Lung microvascular endothelial cell (primary cell): Measurements from ENCODE around the gene OPA3. TPM values are rescaled to one million over a fixed set of nuclear protein-coding genes. Genes with fewer than 3 reads are reported as not detected.

Experiments
- DNase-seq, 2 donors: peaks; one replicate each; pipeline versions ENCODE4 v3.0.0 to v3.0.0-alpha.2; 2010; ENCODE audit warnings: low read depth in 2 of 2
- total RNA-seq: library from RNA; depleted of rRNA; stranded (reverse); fragments of >200 nt; gene quantifications from 2 replicates; pipeline ENCODE4 v1.2.1, GENCODE V29; 2014

OPA3 gene
- total RNA-seq, 1 donor from 2014 or later, result 5.4 TPM

DNA sequence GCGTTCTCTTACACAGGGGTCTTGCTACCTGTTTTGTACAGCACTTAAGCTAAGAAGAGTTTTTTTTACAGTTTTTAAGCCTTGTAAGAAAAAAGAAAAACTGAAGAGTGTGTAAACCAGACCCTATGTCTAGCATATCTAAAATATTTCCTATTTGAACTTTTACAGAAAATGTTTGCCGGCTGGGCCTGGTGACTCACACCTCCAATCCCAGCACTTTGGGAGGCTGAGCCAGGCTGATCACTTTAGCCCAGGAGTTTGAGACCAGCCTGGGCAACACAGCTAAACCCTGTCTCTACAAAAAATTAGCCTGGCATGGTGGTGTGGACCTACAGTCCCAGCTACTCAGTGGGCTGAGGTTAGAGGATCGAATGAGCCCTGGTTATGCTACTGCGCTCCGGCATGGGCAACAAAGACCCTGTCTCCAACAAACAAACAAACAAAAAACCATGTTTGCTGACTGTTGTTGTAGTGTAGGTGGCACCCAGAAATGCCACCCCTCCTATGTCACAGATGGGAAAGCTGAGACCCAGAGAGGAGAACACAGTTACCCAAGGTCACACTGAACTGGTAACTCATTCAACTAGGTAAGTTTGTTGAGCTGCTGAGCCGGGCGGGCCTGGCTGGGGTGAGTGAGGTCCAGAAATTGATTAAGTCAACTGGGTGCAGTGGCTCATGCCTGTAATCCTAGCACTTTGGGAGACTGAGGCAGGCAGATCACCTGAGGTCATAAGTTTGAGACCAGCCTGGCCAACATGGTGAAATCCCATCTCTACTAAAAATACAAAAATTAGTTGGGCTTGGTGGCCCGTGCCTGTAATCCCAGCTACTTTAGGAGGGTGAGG lies 79.2 kb downstream of the OPA3 start:
- DNase-seq, result no peak

- no peak for DNase-seq
Measured at GRCh38 chr19:45503909-45504308, 80.7 kb downstream of the OPA3 start.

- DNase-seq, result no peak
Measured at GRCh38 chr19:45502111-45502510, 82.5 kb downstream of the OPA3 start.

GRCh38 chr19:45501730-45502014 lies 82.9 kb downstream of the OPA3 start:
- no peak for DNase-seq

DNA sequence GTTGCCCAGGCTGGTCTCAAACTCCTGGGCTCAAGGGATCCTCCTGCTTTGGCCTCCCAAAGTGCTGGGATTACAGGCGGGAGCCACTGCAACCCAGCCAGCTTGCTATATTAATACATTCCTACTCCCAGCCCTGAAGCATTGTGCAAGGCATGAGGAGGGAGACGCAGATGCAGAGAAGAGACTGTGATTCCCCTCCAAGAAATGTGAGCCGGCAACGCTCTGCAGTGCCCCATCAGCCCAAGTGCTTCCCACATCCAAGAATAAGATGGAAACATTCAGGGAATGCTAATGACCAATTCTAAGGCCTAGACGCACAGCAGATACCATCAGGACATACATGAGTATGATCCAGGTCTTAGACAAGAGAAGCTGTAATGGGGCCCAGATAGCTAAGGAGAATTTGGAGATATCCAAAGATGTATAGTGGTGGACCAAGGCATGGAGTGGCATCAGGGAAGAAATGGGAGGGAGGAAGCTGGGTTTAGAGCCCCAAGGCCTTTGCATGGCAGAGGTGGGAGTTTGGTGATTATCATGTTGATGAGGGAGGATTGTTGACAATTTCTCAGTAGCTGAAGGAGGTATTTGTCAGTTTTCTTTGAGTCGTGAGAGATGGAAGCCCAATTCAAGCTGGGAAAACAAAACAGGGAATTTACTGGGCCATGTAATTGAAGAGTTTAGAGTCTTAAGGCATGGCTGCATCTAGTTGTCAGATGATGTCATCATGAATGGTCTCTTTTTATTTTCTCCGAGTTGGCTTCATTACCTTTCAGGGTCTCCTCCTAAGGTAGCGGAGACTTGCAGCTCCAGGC lies 83.5 kb downstream of the OPA3 start:
- no peak for DNase-seq

DNA sequence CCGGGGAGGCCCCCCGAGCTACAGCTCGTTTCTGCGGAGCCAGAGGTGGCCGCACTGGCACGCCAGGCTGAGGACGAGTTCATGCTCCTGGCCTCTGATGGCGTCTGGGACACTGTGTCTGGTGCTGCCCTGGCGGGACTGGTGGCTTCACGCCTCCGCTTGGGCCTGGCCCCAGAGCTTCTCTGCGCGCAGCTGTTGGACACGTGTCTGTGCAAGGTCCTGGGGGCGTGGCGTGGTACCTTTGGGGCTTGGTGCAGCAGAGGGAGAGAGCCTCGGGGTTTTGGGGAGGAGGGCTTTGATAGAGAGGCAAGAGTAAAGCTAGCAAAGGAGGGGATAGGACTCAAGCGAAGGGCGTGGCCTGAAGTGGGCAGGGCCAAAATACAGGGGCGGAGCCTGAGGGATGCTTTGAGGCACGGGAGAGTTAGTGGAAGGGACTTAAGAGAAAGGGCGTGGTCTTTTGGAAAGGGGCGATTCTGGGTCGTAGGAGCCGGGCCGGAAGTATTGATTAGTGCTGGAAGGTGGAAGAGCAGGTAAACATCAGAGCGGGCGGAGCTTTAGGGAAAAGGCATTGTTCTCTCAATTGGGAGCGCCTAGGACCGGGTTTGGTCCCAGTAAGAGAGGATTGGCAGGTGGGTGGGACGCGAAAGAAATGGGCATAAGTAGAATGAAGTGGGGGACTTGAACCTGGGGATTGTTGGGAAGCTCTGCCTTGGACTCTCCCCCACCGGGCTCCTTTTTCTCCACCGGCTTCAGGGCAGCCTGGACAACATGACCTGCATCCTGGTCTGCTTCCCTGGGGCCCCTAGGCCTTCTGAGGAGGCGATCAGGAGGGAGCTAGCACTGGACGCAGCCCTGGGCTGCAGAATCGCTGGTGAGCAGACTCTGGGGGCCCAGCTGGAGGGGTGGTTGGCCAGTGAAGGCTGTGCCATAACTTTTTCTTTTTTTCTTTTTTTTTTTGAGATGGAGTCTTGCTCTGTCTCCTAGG lies 85.1 kb downstream of the OPA3 start:
- peak in 1 of 2 donors; percentile 36 for DNase-seq

DNA sequence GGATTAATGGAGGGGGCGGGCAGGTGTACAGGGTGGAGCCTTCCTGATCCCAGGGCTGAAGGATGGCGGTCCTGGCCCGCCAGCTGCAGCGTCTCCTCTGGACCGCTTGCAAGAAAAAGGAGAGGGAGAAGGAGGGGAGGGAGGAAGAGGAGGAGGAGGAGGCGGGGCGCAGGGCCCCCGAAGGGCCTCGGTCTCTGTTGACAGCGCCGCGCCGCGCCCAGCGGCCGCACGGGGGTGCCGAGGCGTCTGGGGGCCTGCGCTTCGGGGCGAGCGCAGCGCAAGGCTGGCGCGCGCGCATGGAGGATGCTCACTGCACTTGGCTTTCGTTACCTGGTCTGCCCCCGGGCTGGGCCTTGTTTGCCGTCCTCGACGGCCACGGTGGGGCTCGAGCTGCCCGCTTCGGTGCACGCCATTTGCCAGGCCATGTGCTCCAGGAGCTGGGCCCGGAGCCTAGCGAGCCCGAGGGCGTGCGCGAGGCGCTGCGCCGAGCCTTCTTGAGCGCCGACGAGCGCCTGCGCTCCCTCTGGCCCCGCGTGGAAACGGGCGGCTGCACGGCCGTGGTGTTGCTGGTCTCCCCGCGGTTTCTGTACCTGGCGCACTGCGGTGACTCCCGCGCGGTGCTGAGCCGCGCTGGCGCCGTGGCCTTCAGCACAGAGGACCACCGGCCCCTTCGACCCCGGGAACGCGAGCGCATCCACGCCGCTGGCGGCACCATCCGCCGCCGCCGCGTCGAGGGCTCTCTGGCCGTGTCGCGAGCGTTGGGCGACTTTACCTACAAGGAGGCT lies 86.0 kb downstream of the OPA3 start, which contains the start of gene PPM1N:
PPM1N (plus strand) TSS at position 33 of the 785 bp plus-strand sequence; CDS start at position 63, 30 bp downstream.
- DNase-seq, result peak in 1 of 2 donors; percentile 43

DNA sequence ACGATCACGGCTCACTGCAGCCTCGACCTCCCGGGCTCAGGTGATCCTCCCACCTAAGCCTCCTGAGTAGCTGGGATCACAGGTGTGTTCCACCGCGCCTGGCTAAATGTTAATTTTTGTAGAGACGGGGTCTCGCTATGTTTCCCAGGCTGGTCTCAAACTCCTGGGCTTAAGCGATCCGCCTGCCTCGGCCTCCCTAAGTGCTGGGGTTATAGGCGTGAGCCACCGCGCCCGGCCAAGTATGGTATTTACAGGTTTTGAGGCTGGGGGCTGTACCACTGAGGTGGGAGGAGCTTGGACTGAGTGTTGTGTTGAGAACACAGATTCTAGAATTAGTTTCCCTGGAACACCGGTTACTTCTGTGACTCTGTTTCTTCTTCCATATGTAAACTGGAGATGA lies 86.8 kb downstream of the OPA3 start:
- DNase-seq, result no peak

DNA sequence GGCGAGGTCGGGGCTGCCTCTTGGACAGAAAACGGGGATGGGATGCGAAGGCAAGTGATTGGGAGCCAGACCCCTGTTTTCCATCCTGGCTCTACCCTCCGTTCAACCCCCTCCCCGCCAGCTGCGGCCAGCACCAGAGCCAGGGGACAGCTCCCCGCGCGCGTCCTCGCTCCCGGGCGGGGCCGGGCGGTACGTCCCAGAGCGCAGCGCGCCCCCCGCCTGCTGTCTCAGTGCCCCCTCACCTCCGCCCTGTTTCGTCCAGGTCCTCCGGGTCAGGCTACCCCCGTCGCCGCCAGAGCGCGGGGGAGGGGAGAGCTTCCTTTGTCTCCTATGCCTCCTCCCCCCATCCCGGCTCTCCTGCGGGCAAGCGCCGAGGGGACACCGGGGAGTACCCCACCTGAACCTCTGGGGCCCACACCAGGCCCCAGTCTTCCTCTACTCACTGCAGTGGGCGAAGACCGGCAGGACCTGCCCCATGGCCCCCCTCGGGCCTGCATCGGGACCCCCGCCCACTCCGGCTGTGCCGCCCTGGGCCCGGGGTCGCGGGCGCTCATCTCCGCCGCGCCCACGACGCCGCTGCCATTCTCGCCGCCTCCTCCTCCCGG lies 88.2 kb downstream of the OPA3 start:
- peak; percentile 39 to 51 for DNase-seq

DNA sequence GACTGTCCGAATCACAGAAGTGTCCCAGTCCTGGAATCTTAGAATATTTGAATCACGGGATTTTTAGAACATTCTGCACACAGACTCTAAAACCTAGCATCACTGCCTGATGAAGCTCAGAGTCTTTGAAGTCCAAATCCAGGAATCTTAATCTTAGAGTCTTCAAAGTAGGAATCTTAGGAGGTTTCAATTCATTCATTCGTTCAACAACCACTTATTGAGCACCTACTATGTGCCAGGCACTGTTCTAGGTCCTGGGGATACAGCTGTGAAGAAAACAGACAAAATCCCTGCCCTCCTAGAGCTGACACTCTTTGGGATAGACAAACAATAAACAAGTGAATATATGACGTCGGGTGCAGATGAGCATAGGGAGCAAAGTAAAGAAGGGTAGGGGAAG lies 89.4 kb downstream of the OPA3 start:
- DNase-seq, result no peak

- DNase-seq, result no peak
Measured at GRCh38 chr19:45494261-45494916, 90.2 kb downstream of the OPA3 start.

- peak; percentile 40 to 70 for DNase-seq
Measured at GRCh38 chr19:45492627-45493470, 91.8 kb downstream of the OPA3 start.

GRCh38 chr19:45492137-45492626 lies 92.4 kb downstream of the OPA3 start:
- DNase-seq, result no peak

DNA sequence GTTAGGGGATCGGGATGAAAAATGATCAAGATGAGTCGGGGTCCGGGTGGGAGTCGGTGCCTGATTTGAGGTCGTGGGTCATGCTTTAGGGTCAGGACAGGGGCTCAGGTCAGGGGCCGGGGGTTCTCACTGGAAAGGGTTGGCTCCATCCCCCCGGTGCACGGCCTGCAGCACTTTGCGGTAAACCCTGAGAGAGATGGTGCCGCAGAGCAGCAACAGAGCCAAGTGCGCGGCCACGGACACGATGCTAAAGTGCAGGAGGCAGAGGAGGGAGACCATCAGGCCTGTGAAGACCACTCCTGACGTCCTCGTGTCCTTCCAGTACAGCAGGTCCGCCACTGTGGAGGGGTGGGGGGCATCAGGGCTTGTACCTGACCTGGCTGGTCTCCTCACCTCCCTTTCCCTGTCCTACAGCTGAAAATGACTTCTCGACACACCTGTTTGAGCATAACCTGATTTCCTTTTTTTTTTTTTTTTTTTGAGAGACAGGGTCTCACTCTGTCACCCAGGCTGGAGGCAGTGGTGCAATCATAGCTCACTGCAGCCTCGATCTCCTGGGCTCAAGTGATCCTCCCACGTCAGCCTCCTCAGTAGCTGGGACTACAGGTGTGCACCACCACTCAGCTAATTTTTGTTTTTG lies 95.3 kb downstream of the OPA3 start:
- no peak for DNase-seq

DNA sequence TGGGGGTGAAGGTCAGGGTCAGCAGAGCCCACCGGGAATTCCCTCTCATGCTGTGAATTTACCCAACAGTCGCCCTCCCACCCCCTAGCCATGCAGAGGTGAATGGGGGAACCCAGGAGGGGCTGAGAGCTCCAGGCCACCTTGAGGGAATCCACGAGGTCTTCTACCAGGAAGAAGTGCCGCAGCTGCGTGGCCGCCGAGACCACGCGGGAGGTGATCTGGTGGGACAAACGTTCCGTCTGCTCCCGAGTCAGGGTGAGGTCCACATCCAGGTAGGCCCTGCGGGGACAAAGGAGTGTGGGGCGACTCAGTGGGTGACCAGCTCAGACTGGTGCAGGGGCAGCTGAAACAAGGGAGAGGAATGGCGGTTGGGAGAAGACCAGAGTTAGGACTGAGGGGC lies 95.9 kb downstream of the OPA3 start:
- DNase-seq, result no peak

GRCh38 chr19:45485305-45486077 lies 99.1 kb downstream of the OPA3 start:
- peak; percentile 93 to 95 for DNase-seq

DNA sequence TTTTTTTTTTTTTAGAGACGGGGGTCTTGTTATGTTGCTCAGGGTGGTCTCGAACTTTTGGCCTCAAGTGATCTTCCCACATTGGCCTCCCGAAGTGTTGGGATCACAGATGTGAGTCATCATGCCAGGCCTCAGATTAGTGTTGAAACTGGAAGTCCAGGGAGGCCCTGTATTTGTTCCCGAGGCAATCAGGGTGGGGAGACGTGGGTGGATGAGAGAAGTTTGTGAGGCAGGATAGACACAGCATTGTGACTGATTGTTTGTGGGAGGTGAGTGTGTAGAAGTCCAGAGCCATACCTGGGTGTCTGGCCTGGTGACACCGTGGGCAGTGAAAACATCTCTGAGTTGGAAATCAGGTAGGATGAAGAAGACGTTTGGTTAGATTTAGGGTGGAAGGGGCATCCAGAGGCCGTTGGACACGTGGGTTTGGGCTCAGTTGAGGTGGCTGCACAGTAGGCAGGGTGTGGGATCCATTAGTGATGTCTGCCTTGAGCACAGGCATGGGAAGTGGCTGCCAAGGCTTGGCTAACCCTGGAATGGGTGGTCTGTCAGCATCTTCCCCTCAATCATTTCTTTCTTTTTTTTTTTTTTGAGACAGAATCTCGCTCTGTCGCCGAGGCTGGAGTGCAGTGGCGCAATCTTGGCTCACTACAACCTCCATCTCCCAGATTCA lies 100.2 kb downstream of the OPA3 start:
- DNase-seq, result no peak
